ENCODE data around the gene EXOC4.
"Not testable (repeated sequence)": the region's sequence is repeated elsewhere in the genome, so short reads cannot be mapped to it uniquely, and the experiment has no call there.

DNA sequence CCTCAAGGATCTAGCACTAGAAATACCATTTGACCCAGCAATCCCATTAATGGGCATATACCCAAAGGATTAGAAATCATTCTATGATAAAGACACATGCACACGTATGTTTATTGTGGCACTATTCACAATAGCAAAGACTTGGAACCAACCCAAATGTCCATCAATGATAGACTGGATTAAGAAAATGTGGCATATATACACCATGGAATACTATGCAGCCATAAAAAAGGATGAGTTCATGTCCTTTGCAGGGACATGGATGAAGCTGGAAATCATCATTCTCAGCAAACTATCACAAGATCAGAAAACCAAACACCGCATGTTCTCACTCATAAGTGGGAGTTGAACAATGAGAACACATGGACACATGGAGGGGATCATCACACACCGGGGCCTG lies 39.1 kb upstream of the EXOC4 start:
- TF ChIP-seq POLR2AphosphoS5 (IDR thresholded peaks at IDR 0.05; ENCODE audit: borderline replicate concordance, low read depth, low read length); EZH2 (IDR thresholded peaks at IDR 0.05): not testable (repeated sequence)

Measured in SK-N-MC (cell line).